Measurements from ENCODE around the gene SCAF4. TPM values are rescaled to one million over a fixed set of nuclear protein-coding genes. Genes with fewer than 3 reads are reported as not detected.

Gene SCAF4
- total RNA-seq, 4 donors from 2014 or later, result 12.1 to 18.8 (median 15.2) TPM

DNA sequence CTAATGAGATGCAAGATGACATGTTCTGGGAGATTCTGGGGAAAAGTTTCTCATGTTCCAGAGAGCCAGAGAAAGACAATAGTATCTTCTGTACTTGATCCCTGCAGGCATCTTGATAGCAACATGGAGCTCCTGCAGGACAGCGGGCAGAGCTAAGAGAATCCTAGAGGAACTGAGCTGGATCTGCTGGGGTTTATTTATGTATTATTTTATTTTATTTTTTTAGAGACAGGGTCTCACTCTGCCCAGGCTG lies 22.7 kb upstream of the SCAF4 start:
- TF ChIP-seq POLR2AphosphoS5 (IDR thresholded peaks at IDR 0.05) (no peak), POLR2A (IDR thresholded peaks at IDR 0.05; ENCODE audit: low read depth) (no peak), EP300 (IDR thresholded peaks at IDR 0.05) (no peak)
- TF ChIP-seq, protein P1, sequence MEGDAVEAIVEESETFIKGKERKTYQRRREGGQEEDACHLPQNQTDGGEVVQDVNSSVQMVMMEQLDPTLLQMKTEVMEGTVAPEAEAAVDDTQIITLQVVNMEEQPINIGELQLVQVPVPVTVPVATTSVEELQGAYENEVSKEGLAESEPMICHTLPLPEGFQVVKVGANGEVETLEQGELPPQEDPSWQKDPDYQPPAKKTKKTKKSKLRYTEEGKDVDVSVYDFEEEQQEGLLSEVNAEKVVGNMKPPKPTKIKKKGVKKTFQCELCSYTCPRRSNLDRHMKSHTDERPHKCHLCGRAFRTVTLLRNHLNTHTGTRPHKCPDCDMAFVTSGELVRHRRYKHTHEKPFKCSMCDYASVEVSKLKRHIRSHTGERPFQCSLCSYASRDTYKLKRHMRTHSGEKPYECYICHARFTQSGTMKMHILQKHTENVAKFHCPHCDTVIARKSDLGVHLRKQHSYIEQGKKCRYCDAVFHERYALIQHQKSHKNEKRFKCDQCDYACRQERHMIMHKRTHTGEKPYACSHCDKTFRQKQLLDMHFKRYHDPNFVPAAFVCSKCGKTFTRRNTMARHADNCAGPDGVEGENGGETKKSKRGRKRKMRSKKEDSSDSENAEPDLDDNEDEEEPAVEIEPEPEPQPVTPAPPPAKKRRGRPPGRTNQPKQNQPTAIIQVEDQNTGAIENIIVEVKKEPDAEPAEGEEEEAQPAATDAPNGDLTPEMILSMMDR (IDR thresholded peaks at IDR 0.05), result no peak

DNA sequence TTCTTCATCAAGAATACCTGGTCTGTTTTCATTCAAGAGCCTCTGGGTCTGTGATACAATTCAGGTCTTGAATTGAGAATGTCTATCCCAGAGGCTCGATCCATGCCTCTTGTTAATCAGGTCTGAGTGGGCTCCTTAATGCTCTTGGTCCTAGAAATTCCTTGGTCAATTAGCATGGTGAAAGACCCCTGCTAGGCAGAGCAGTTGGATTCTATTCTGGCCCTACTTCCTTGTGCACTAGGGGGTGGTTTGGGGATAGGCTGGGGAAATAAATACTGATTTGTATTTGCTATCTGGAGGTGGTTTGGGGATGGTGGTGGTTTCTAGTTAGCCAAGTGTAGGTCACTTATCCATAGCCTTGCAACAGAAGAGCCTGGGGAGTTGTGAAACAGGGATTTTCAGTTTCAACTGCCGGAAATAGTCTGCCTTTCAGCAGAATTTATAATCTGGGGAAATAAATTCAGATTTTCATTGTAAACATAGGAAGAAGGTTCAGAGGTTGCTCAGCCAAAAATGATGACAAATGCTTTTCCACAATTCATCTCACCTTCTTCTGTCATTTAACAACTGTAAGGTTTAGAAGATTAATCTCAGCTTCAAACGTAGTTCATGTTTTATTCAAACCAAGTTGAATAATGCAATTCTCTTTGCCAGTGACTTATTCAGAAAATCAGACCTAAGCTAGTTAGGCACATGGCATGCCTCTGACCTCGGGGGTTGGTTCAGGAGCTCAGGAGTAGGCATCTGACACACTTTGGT lies 22.2 kb upstream of the SCAF4 start:
- Histone ChIP-seq H3K4me1 (no peaks in the 10 kb centered on the region), H3K27ac (replicated peaks in 1 of 4) (no peak overlapping the region), H3K9me3 (no peaks in the 10 kb centered on the region), H3K36me3 (no peaks in the 10 kb centered on the region), H3K27me3 (no peaks in the 10 kb centered on the region), H3K4me3 (no peak overlapping the region)
- WGBS, result 73% methylated on average over 4 of the region's 4 CpGs
- DNase-seq (ENCODE audit: extremely low spot score), result no peak
- no peak for TF ChIP-seq POLR2AphosphoS5 (IDR thresholded peaks at IDR 0.05)
- no peak for TF ChIP-seq POLR2A (IDR thresholded peaks at IDR 0.05; ENCODE audit: low read depth)
- no peak for TF ChIP-seq EP300 (IDR thresholded peaks at IDR 0.05)
- TF ChIP-seq, protein P1 (IDR thresholded peaks at IDR 0.05), result no peak
- intact Hi-C loops (cut with DNase I), result no loop called here

More for the DNA sequence above, 22.7 kb upstream of the SCAF4 start:
- Histone ChIP-seq H3K4me3 (no peak overlapping the region), H3K4me1 (no peaks in the 10 kb centered on the region), H3K9me3 (no peaks in the 10 kb centered on the region), H3K27me3 (no peaks in the 10 kb centered on the region), H3K36me3 (no peaks in the 10 kb centered on the region), H3K27ac (replicated peaks in 1 of 4) (no peak overlapping the region)
- 100% methylated on average over 1 of the region's 1 CpG for WGBS
- intact Hi-C loops (cut with DNase I), result no loop called here
- DNase-seq (ENCODE audit: extremely low spot score), result no peak

DNA sequence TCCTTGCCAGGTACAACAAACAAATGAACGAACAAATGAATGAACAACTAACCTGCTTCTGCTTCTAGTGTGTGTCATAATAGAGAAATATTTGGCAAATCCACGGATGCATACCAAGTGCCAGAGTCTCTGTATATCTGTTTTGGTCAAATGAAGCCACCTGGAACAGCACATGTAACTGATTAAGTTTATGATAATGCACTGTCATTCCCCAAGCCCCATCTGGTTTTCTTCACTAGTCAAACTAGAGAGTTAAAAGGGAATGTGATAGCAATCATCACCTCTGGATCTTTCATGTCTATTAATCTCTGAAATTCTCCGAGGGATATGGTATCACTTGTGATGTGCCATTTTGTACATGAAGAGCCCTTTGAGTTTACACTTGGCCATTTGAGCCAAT lies 21.0 kb upstream of the SCAF4 start:
- no peak for DNase-seq (ENCODE audit: extremely low spot score)
- TF ChIP-seq POLR2AphosphoS5 (IDR thresholded peaks at IDR 0.05) (no peak), EP300 (IDR thresholded peaks at IDR 0.05) (no peak), POLR2A (IDR thresholded peaks at IDR 0.05; ENCODE audit: low read depth) (no peak)
- TF ChIP-seq, protein P1 (IDR thresholded peaks at IDR 0.05), result no peak
- Histone ChIP-seq H3K27me3 (no peaks in the 10 kb centered on the region), H3K36me3 (no peaks in the 10 kb centered on the region), H3K4me1 (no peaks in the 10 kb centered on the region), H3K9me3 (no peaks in the 10 kb centered on the region), H3K27ac (replicated peaks in 1 of 4) (no peak overlapping the region), H3K4me3 (no peak overlapping the region)
- intact Hi-C loops (cut with DNase I), result no loop called here
- 47% methylated on average over 3 of the region's 3 CpGs for WGBS

DNA sequence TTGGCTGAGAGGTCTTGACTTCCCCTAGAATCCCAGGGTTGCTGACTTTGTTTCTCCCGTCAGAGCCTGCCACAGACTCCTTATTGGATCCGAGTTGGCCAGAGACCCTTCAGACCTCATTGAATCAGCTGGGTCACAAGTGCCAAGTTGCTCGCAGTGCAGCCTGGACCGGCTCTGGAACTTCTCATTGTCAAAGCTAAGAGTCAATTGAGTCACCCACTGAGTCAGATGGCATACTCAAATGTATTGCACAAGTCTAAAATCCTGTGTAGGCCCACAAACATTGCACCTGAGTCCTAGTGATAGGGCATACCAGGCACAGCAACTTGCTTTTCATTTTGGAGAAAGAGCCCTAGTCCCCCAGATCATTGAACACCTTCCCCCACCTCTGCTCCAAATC lies 20.4 kb upstream of the SCAF4 start:
- Histone ChIP-seq H3K27ac (replicated peaks in 1 of 4) (no peak overlapping the region), H3K27me3 (no peaks in the 10 kb centered on the region), H3K9me3 (no peaks in the 10 kb centered on the region), H3K4me1 (no peaks in the 10 kb centered on the region), H3K4me3 (no peak overlapping the region), H3K36me3 (no peaks in the 10 kb centered on the region)
- WGBS, result 96% methylated on average over 4 of the region's 4 CpGs
- no peak for DNase-seq (ENCODE audit: extremely low spot score)
- intact Hi-C loops (cut with DNase I), result no loop called here
- TF ChIP-seq POLR2AphosphoS5 (IDR thresholded peaks at IDR 0.05), result no peak
- TF ChIP-seq EP300 (IDR thresholded peaks at IDR 0.05), result no peak
- TF ChIP-seq, protein P1 (IDR thresholded peaks at IDR 0.05), result no peak
- TF ChIP-seq POLR2A (IDR thresholded peaks at IDR 0.05; ENCODE audit: low read depth), result no peak

DNA sequence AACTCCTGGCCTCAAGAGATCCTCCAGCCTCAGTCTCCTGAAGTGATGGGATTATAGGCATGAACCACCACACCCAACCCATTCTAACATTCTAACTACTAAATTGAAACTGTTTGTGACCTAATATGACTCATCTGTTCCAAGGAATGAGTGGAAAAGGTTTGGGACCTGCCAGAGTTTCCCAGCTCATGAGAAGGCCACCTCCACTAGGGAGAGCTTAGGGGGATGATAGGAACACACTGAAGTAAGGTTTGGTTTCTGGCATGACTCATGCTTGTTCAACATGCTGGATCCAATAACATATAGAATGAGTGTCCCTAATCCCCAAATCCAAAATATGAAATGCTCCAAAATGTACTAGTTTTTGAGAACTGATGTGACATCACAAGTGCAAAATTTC lies 18.9 kb upstream of the SCAF4 start:
- no peak for DNase-seq (ENCODE audit: extremely low spot score)
- no peak overlapping the region for H3K4me3 ChIP-seq
- no peaks in the 10 kb centered on the region for H3K36me3 ChIP-seq
- H3K9me3 ChIP-seq, result peaks cover 0 to 3% (median 0%) of the 10 kb centered on the region in 4 donors
- no peak for TF ChIP-seq POLR2AphosphoS5 (IDR thresholded peaks at IDR 0.05)
- TF ChIP-seq, protein P1 (IDR thresholded peaks at IDR 0.05), result no peak
- no peak for TF ChIP-seq POLR2A (IDR thresholded peaks at IDR 0.05; ENCODE audit: low read depth)
- no peak for TF ChIP-seq EP300 (IDR thresholded peaks at IDR 0.05)
- no peaks in the 10 kb centered on the region for H3K27me3 ChIP-seq
- intact Hi-C loops (cut with DNase I), result no loop called here
- no peak overlapping the region for H3K27ac ChIP-seq (replicated peaks in 1 of 4)
- no peaks in the 10 kb centered on the region for H3K4me1 ChIP-seq

Data from esophagus muscularis mucosa (tissue), 4 donors.